H1 (cell line): ENCODE data around the gene MYD88. TPM values are rescaled to one million over a fixed set of nuclear protein-coding genes. Genes with fewer than 3 reads are reported as not detected.
A peak's percentile ranks its signal among the peaks of the same experiment; 100 is the strongest.

ENCODE experiments used
- CTCF ChIA-PET: fragments of 300-600 bp; sonication (Branson Sonifier 250); formaldehyde crosslinking; loops from one replicate; lab custom pipeline; 2021; ENCODE audit not compliant: partially characterized antibody; lab: Charles Lee
- POLR2A ChIA-PET: fragments of 300-600 bp; sonication (Branson Sonifier 250); formaldehyde crosslinking; loops from one replicate; lab custom pipeline; 2021; ENCODE audit warnings: inconsistent platforms; ENCODE audit not compliant: partially characterized antibody; lab: Charles Lee
- DNase-seq, 2 experiments: peaks; one replicate each; pipeline versions ENCODE4 v3.0.0 to v3.0.0-alpha.2; 2010 to 2022; ENCODE audit warnings: low spot score in 2 of 2, low read depth in 1 of 2, mixed read lengths in 1 of 2
- FAIRE-seq: peaks from 2 replicates; lab custom pipeline; 2011; peaks lifted over from hg19 to GRCh38; lab: Jason Lieb, UNC
- H2AFZ ChIP-seq: 2 replicates; pipeline ENCODE4 v1.8.1; 2012; ENCODE audit warnings: low read length, inconsistent platforms
- H2AK5ac ChIP-seq: 2 replicates; pipeline ENCODE4 v1.6.1; 2013; ENCODE audit warnings: low read depth, low read length
- H2BK120ac ChIP-seq: replicated peaks from 2 replicates; pipeline ENCODE3; 2013; ENCODE audit warnings: low read depth, low read length, inconsistent platforms
- H2BK12ac ChIP-seq: 2 replicates; pipeline ENCODE4 v1.6.1; 2013; ENCODE audit warnings: low read depth, low read length
- H2BK15ac ChIP-seq: 2 replicates; pipeline ENCODE4 v1.6.1; 2013; ENCODE audit warnings: low read length
- H2BK20ac ChIP-seq: 2 replicates; pipeline ENCODE4 v1.6.1; 2013; ENCODE audit warnings: low read length
- H2BK5ac ChIP-seq: 2 replicates; pipeline ENCODE4 v1.6.1; 2013; ENCODE audit warnings: low read depth, low read length
- H3K14ac ChIP-seq: 2 replicates; pipeline ENCODE4 v1.6.1; 2013; ENCODE audit warnings: inconsistent platforms; ENCODE audit not compliant: insufficient read length
- H3K18ac ChIP-seq: 2 replicates; pipeline ENCODE4 v1.6.1; 2013; ENCODE audit warnings: low read length; ENCODE audit errors: extremely low read depth
- H3K23ac ChIP-seq: 2 replicates; pipeline ENCODE4 v1.6.1; 2013; ENCODE audit warnings: inconsistent platforms; ENCODE audit not compliant: insufficient read length
- H3K23me2 ChIP-seq: 2 replicates; pipeline ENCODE4 v1.6.1; 2013; ENCODE audit warnings: low read depth, low read length
- H3K27ac ChIP-seq: 2 replicates; pipeline ENCODE4 v1.6.1; 2011; ENCODE audit warnings: low read depth, low read length, inconsistent platforms
- H3K27me3 ChIP-seq, 4 experiments: replicated peaks in 1 of 4; 1 replicate in 1 of 4; 2 replicates in 3 of 4; pipeline versions ENCODE4 v1.6.1 to v1.8.1; 2011 to 2013; ENCODE audit warnings: low read length in 3 of 4, mild to moderate bottlenecking in 3 of 4, inconsistent platforms in 2 of 4, mixed read lengths in 2 of 4, moderate library complexity in 1 of 4; ENCODE audit not compliant: control insufficient read depth in 3 of 4, insufficient read depth in 3 of 4; ENCODE audit errors: extremely low read depth in 1 of 4
- H3K36me3 ChIP-seq, 4 experiments: 2 replicates each; pipeline versions ENCODE4 v1.6.1 to v1.8.1; 2011 to 2013; ENCODE audit warnings: mild to moderate bottlenecking in 4 of 4, low read length in 3 of 4, moderate library complexity in 2 of 4, control low read depth in 1 of 4, inconsistent platforms in 1 of 4; ENCODE audit not compliant: insufficient read depth in 4 of 4, control insufficient read depth in 2 of 4
- H3K4ac ChIP-seq: replicated peaks from 2 replicates; pipeline ENCODE3; 2013; ENCODE audit warnings: low read length, low read depth, mixed read lengths, inconsistent platforms; ENCODE audit not compliant: insufficient read length
- H3K4me1 ChIP-seq, 4 experiments: replicated peaks in 1 of 4; 1 replicate in 1 of 4; 2 replicates in 3 of 4; pipeline versions ENCODE4 v1.6.1 to v1.8.1; 2011 to 2013; ENCODE audit warnings: low read length in 3 of 4, inconsistent platforms in 2 of 4, mixed read lengths in 1 of 4; ENCODE audit not compliant: insufficient read depth in 4 of 4, control insufficient read depth in 3 of 4
- H3K4me2 ChIP-seq, 2 experiments: 2 replicates each; pipeline versions ENCODE4 v1.6.1 to v1.8.1; 2011 to 2013; ENCODE audit warnings: low read depth in 2 of 2, low read length in 2 of 2, control low read depth in 1 of 2, inconsistent platforms in 1 of 2, mild to moderate bottlenecking in 1 of 2; ENCODE audit not compliant: insufficient read depth in 1 of 2
- H3K4me3 ChIP-seq, 4 experiments: fragments of 200-600, 300-600 bp in 1 of 4; sonication (generic), shearing (Covaris generic), sonication (Bioruptor Twin) in 1 of 4; 2 replicates each; pipeline versions ENCODE4 v1.5.1 to v1.8.1; 2011 to 2016; ENCODE audit warnings: low read length in 4 of 4, low read depth in 3 of 4, control low read depth in 2 of 4, inconsistent platforms in 2 of 4, mild to moderate bottlenecking in 2 of 4, mixed read lengths in 1 of 4, moderate library complexity in 1 of 4; ENCODE audit not compliant: insufficient read depth in 2 of 4; ENCODE audit errors: extremely low read depth in 1 of 4
- H3K56ac ChIP-seq: replicated peaks from 2 replicates; pipeline ENCODE3; 2013; ENCODE audit warnings: low read depth, mild to moderate bottlenecking, mixed read lengths, low read length, inconsistent platforms; ENCODE audit not compliant: insufficient read length
- H3K79me1 ChIP-seq: 2 replicates; pipeline ENCODE4 v1.6.1; 2013; ENCODE audit warnings: low read depth, low read length, control low read depth
- H3K79me2 ChIP-seq, 2 experiments: 2 replicates each; pipeline versions ENCODE4 v1.6.1 to v1.8.1; 2012 to 2013; ENCODE audit warnings: low read length in 2 of 2, mild to moderate bottlenecking in 2 of 2, inconsistent platforms in 1 of 2; ENCODE audit not compliant: insufficient read depth in 2 of 2, control insufficient read depth in 1 of 2
- H3K9ac ChIP-seq, 4 experiments: replicated peaks in 1 of 4; 1 replicate in 1 of 4; 2 replicates in 3 of 4; pipeline versions ENCODE4 v1.6.1 to v1.8.1; 2011 to 2013; ENCODE audit warnings: low read depth in 3 of 4, low read length in 3 of 4, control low read depth in 2 of 4, mild to moderate bottlenecking in 2 of 4, moderate library complexity in 2 of 4, inconsistent platforms in 1 of 4; ENCODE audit errors: extremely low read depth in 1 of 4
- H3K9me3 ChIP-seq, 2 experiments: 2 replicates each; pipeline versions ENCODE4 v1.6.1 to v1.8.1; 2012 to 2013; ENCODE audit warnings: mild to moderate bottlenecking in 2 of 2, moderate library complexity in 2 of 2, control low read depth in 1 of 2, inconsistent platforms in 1 of 2, low read depth in 1 of 2, low read length in 1 of 2, mixed read lengths in 1 of 2; ENCODE audit not compliant: insufficient read depth in 2 of 2
- H4K20me1 ChIP-seq, 2 experiments: replicated peaks in 1 of 2; 2 replicates each; pipeline versions ENCODE3 to v1.8.1; 2011 to 2013; ENCODE audit warnings: inconsistent platforms in 2 of 2, low read length in 2 of 2, mild to moderate bottlenecking in 1 of 2; ENCODE audit not compliant: insufficient read depth in 2 of 2, control insufficient read depth in 1 of 2
- H4K5ac ChIP-seq: 2 replicates; pipeline ENCODE4 v1.6.1; 2013; ENCODE audit warnings: low read length, low read depth, mixed read lengths, inconsistent platforms; ENCODE audit not compliant: insufficient read length
- H4K8ac ChIP-seq: 2 replicates; pipeline ENCODE4 v1.8.0; 2013; ENCODE audit warnings: mild to moderate bottlenecking, moderate library complexity, low read length, inconsistent platforms; ENCODE audit not compliant: insufficient read depth; ENCODE audit errors: extremely low read depth
- H4K91ac ChIP-seq: replicated peaks from 2 replicates; pipeline ENCODE3; 2013; ENCODE audit warnings: low read length, mixed read lengths, inconsistent platforms; ENCODE audit not compliant: insufficient read length
- ASH2L ChIP-seq: fragments of 200-600, 300-600 bp; sonication (generic); IDR thresholded peaks from one replicate; pipeline ENCODE4 v1.7.1; 2017; ENCODE audit warnings: low read length
- GTF2F1 ChIP-seq: IDR thresholded peaks from 2 replicates; pipeline ENCODE4 v1.6.1; 2012; ENCODE audit warnings: low read depth, low read length, improper control_type of control experiment, borderline replicate concordance
- JUND ChIP-seq: IDR thresholded peaks from 2 replicates; pipeline ENCODE4 v1.6.1; 2011; ENCODE audit warnings: mild to moderate bottlenecking, improper control_type of control experiment, low read length
- NANOG ChIP-seq: IDR thresholded peaks from 2 replicates; pipeline ENCODE4 v1.6.1; 2011; ENCODE audit warnings: low read length, low read depth, mild to moderate bottlenecking, inconsistent platforms; ENCODE audit not compliant: insufficient read depth, poor library complexity, severe bottlenecking
- POLR2A ChIP-seq, 2 experiments: IDR thresholded peaks; 1 replicate in 1 of 2; 2 replicates in 1 of 2; pipeline ENCODE4 v1.6.1; 2011; ENCODE audit warnings: low read depth in 2 of 2, low read length in 2 of 2, mild to moderate bottlenecking in 2 of 2; ENCODE audit errors: control extremely low read depth in 1 of 2
- POU5F1 ChIP-seq: IDR thresholded peaks from 2 replicates; pipeline ENCODE4 v1.6.1; 2011; ENCODE audit warnings: low read depth, mild to moderate bottlenecking, low read length, moderate library complexity
- SIN3A ChIP-seq, 2 experiments: IDR thresholded peaks in 1 of 2; conservative IDR thresholded peaks in 1 of 2; 2 replicates each; pipeline ENCODE4 v1.6.1; 2011 to 2012; ENCODE audit warnings: low read length in 2 of 2, improper control_type of control experiment in 1 of 2, low read depth in 1 of 2, mild to moderate bottlenecking in 1 of 2
- SP1 ChIP-seq: IDR thresholded peaks from 2 replicates; pipeline ENCODE4 v1.6.1; 2011; ENCODE audit warnings: low read depth, low read length
- SP4 ChIP-seq: IDR thresholded peaks from 2 replicates; pipeline ENCODE4 v1.6.1; 2012; ENCODE audit warnings: low read length, inconsistent platforms
- TCF12 ChIP-seq: IDR thresholded peaks from 2 replicates; pipeline ENCODE4 v1.6.1; 2011; ENCODE audit warnings: low read depth, mild to moderate bottlenecking, low read length
- YY1 ChIP-seq: IDR thresholded peaks from 2 replicates; pipeline ENCODE4 v1.6.1; 2011; ENCODE audit warnings: low read depth, mild to moderate bottlenecking, low read length
- ZNF274 ChIP-seq: IDR thresholded peaks from 2 replicates; pipeline ENCODE4 v1.7.0; 2012; ENCODE audit warnings: low read length, borderline replicate concordance; ENCODE audit errors: extremely low read depth
- WGBS, 2 experiments: shearing (Covaris generic) in 1 of 2; methylation state at CpG; one replicate each; pipeline versions ENCODE4 v1.1.6 to v1.1.7; 2013 to 2015; ENCODE audit warnings: low lambda C conversion rate in 2 of 2, mixed read lengths in 2 of 2, inconsistent platforms in 1 of 2, low coverage in 1 of 2, missing lambda C conversion rate in 1 of 2; ENCODE audit not compliant: insufficient replicate concordance in 2 of 2, insufficient coverage in 1 of 2, insufficient read length in 1 of 2; ENCODE audit errors: extremely low coverage in 1 of 2, missing lambda C conversion rate in 1 of 2; 5-methylcytosine and 5-hydroxymethylcytosine counted together
- polyA plus RNA-seq, 7 experiments: library from polyadenylated mRNA; depleted of rRNA in 3 of 7; stranded (reverse) in 5 of 7; unstranded in 2 of 7; fragments of >200 nt in 5 of 7; fragments of 200-250 nt in 2 of 7; gene quantifications; 1 replicate in 5 of 7; 2 replicates in 1 of 7; 4 replicates in 1 of 7; pipeline versions ENCODE4 v1.2.1 to v1.2.3, GENCODE V29; 2011 to 2013; ENCODE audit warnings: missing spikeins in 2 of 7, mixed read lengths in 2 of 7
- total RNA-seq: library from RNA; stranded (reverse); fragmentation: NEBNext Ultra II Directional; extraction: Animal tissue kit (Norgen Biotek cat#: 25700); gene quantifications from 2 replicates; pipeline ENCODE4 v1.2.1, GENCODE V29; 2021

Gene MYD88
- total and polyA plus RNA-seq, 2 of the 8 experiments (the other 6 are each of a cell fraction or from before 2014, with no cell fraction given): 22.1 to 22.5 TPM

GRCh38 chr3:38141173-38141951 lies 2.9 kb downstream of the MYD88 start:
- Histone ChIP-seq H2AK5ac (no peak overlapping the region), H3K56ac (no peak overlapping the region), H3K23me2 (peaks cover 18% of the 10 kb centered on the region), H4K5ac (no peak overlapping the region), H3K27ac (no peak overlapping the region), H4K8ac (no peak overlapping the region; the same call in 1 of the 2 replicates), H3K4me3 (no peak overlapping the region), H3K4me1 (peaks cover 7 to 16% (median 13%) of the 10 kb centered on the region in 4 experiments), H3K79me1 (no peaks in the 10 kb centered on the region), H2BK20ac (no peak overlapping the region), H4K91ac (no peak overlapping the region), H3K9ac (no peak overlapping the region), H3K23ac (no peak overlapping the region), H3K79me2 (peaks cover 0 to 8% of the 10 kb centered on the region in 2 experiments; a peak in 1 of 4 replicates), H2BK120ac (no peak overlapping the region), H3K36me3 (peaks cover 3 to 11% (median 8%) of the 10 kb centered on the region in 4 experiments; a peak in 4 of 8 replicates), H3K9me3 (no peaks in the 10 kb centered on the region), H2BK12ac (no peak overlapping the region), H3K14ac (no peak overlapping the region), H2BK15ac (no peak overlapping the region), H4K20me1 (no peaks in the 10 kb centered on the region), H2BK5ac (no peak overlapping the region; the same call in 1 of the 2 replicates), H3K27me3 (no peaks in the 10 kb centered on the region)
- DNase-seq: peak in 1 of 2 experiments; percentile 26
- ChIA-PET POLR2A (interaction anchor here (1.3 to 2.3 kb wide), 2 partner anchors 21 to 24 kb away, joined by 3 to 13 read pairs; partner anchors contain the start of gene OXSR1), CTCF (interaction anchor here (1.1 to 8.1 kb wide), 7 partner anchors 10 to 381 kb away, joined by 3 to 52 read pairs (median 6); no protein-coding TSS in a partner anchor)
- FAIRE-seq: no peak
- WGBS, 2 experiments: 84% methylated on average over 7 of the region's 7 CpGs; no CpG with 5 or more reads in 1 of the 2 experiments
- no peak for TF ChIP-seq GTF2F1
- no peak for TF ChIP-seq YY1
- TF ChIP-seq SP1: no peak
- no peak for TF ChIP-seq NANOG
- no peak for TF ChIP-seq ASH2L
- no peak for TF ChIP-seq POU5F1
- TF ChIP-seq SP4: no peak
- no peak for TF ChIP-seq SIN3A (conservative IDR thresholded peaks at IDR 0.05 in 1 of 2, IDR thresholded peaks at IDR 0.05 in 1 of 2; ENCODE audit: low read depth in 1 of 2, low read length in 2 of 2)
- TF ChIP-seq POLR2A (IDR thresholded peaks at IDR 0.05; ENCODE audit: control extremely low read depth in 1 of 2, low read depth in 2 of 2, low read length in 2 of 2): no peak
- TF ChIP-seq ZNF274: no peak
- TF ChIP-seq TCF12: no peak
- TF ChIP-seq JUND: no peak
- TF ChIP-seq, all 59 proteins: peak for 0
- Histone ChIP-seq H3K4ac (no peak overlapping the region), H2AFZ (no peak overlapping the region), H3K18ac (no peak overlapping the region), H3K4me2 (no peak overlapping the region)
